WTC11 (cell line): Measurements from ENCODE around the gene MZF1. TPM values are rescaled to one million over a fixed set of nuclear protein-coding genes. Genes with fewer than 3 reads are reported as not detected.

Source experiments
- FOXP1 ChIP-seq: sonication (generic); formaldehyde crosslinking; IDR thresholded peaks from 2 replicates; pipeline ENCODE4 v1.8.0; 2022; ENCODE audit warnings: missing genetic modification reagents, mild to moderate bottlenecking, moderate library complexity, borderline replicate concordance
- GTF2I ChIP-seq: fragments of 250-450 bp; sonication (Bioruptor Pico); conservative IDR thresholded peaks from 2 replicates; pipeline ENCODE4 v1.4.0; 2021; ENCODE audit warnings: mild to moderate bottlenecking
- HMGA2 ChIP-seq: fragments of 250-450 bp; sonication (Bioruptor Pico); IDR thresholded peaks from 2 replicates; pipeline ENCODE4 v1.4.0; 2021; ENCODE audit warnings: mild to moderate bottlenecking, moderate library complexity
- JAZF1 ChIP-seq: fragments of 250-450 bp; sonication (Bioruptor Pico); IDR thresholded peaks from 2 replicates; pipeline ENCODE4 v1.9.0; 2021; ENCODE audit warnings: moderate library complexity, mild to moderate bottlenecking, inconsistent platforms
- JUN ChIP-seq: sonication (generic); formaldehyde crosslinking; IDR thresholded peaks from 2 replicates; pipeline ENCODE4 v1.8.0; 2023; ENCODE audit warnings: mild to moderate bottlenecking, missing genetic modification reagents
- NFE2L1 ChIP-seq: sonication (generic); formaldehyde crosslinking; IDR thresholded peaks from 2 replicates; pipeline ENCODE4 v1.8.1; 2023; ENCODE audit warnings: missing genetic modification reagents
- NR3C1 ChIP-seq: sonication (generic); formaldehyde crosslinking; conservative IDR thresholded peaks from 2 replicates; pipeline ENCODE4 v1.8.1; 2023; ENCODE audit warnings: low read depth, mild to moderate bottlenecking, missing genetic modification reagents
- OVOL2 ChIP-seq: fragments of 250-450 bp; sonication (Bioruptor Pico); IDR thresholded peaks from 2 replicates; pipeline ENCODE4 v1.9.0; 2021; ENCODE audit warnings: mild to moderate bottlenecking, borderline replicate concordance
- SP1 ChIP-seq: sonication (generic); formaldehyde crosslinking; conservative IDR thresholded peaks from 2 replicates; pipeline ENCODE4 v1.8.1; 2022; ENCODE audit warnings: missing genetic modification reagents
- TEAD1 ChIP-seq: sonication (generic); formaldehyde crosslinking; IDR thresholded peaks from 2 replicates; pipeline ENCODE4 v1.8.0; 2022; ENCODE audit warnings: mild to moderate bottlenecking, missing genetic modification reagents
- ZNF121 ChIP-seq: sonication (generic); formaldehyde crosslinking; IDR thresholded peaks from 2 replicates; pipeline ENCODE4 v1.8.0; 2023; ENCODE audit warnings: missing genetic modification reagents
- ZNF138 ChIP-seq: sonication (generic); formaldehyde crosslinking; conservative IDR thresholded peaks from 2 replicates; pipeline ENCODE4 v1.8.1; 2022; ENCODE audit warnings: mild to moderate bottlenecking, moderate library complexity, missing genetic modification reagents
- ZNF219 ChIP-seq: sonication (generic); formaldehyde crosslinking; IDR thresholded peaks from 2 replicates; pipeline ENCODE4 v1.8.0; 2023; ENCODE audit warnings: missing genetic modification reagents, mild to moderate bottlenecking, borderline replicate concordance
- ZNF317 ChIP-seq: sonication (generic); formaldehyde crosslinking; IDR thresholded peaks from 2 replicates; pipeline ENCODE4 v1.8.1; 2023; ENCODE audit warnings: low read depth, mild to moderate bottlenecking, moderate library complexity, missing genetic modification reagents, borderline replicate concordance
- ZNF423 ChIP-seq: fragments of 250-450 bp; sonication (Bioruptor Pico); IDR thresholded peaks from 2 replicates; pipeline ENCODE4 v2.1.2; 2022; ENCODE audit warnings: mild to moderate bottlenecking, moderate library complexity
- total RNA-seq: library from RNA; stranded (reverse); gene quantifications from 3 replicates; pipeline ENCODE4 v1.2.3, GENCODE V29; 2021
- TF ChIP-seq, protein P1 (sequence below): sonication (generic); formaldehyde crosslinking; IDR thresholded peaks from 2 replicates; pipeline ENCODE4 v1.8.0; 2022; ENCODE audit warnings: mild to moderate bottlenecking, missing genetic modification reagents
- TF ChIP-seq, protein P2 (sequence below): sonication (generic); formaldehyde crosslinking; IDR thresholded peaks from 2 replicates; pipeline ENCODE4 v1.8.1; 2023; ENCODE audit warnings: mild to moderate bottlenecking, missing genetic modification reagents
- TF ChIP-seq, protein P3 (sequence below): fragments of 250-450 bp; sonication (Bioruptor Pico); IDR thresholded peaks from 2 replicates; pipeline ENCODE4 v1.9.0; 2021; ENCODE audit warnings: moderate library complexity, mild to moderate bottlenecking, inconsistent platforms, borderline replicate concordance
- TF ChIP-seq, protein P4 (sequence below): sonication (generic); formaldehyde crosslinking; IDR thresholded peaks from 2 replicates; pipeline ENCODE4 v1.8.0; 2023; ENCODE audit warnings: missing genetic modification reagents, mild to moderate bottlenecking, borderline replicate concordance
- TF ChIP-seq, protein P5 (sequence below): sonication (generic); formaldehyde crosslinking; IDR thresholded peaks from 2 replicates; pipeline ENCODE4 v1.8.1; 2023; ENCODE audit warnings: mild to moderate bottlenecking, missing genetic modification reagents
- TF ChIP-seq, protein P6 (sequence below): sonication (generic); formaldehyde crosslinking; IDR thresholded peaks from 2 replicates; pipeline ENCODE4 v1.8.1; 2022; ENCODE audit warnings: low read depth, mild to moderate bottlenecking, moderate library complexity, missing genetic modification reagents, borderline replicate concordance
- TF ChIP-seq, protein P7 (sequence below): sonication (generic); formaldehyde crosslinking; IDR thresholded peaks from 2 replicates; pipeline ENCODE4 v1.8.1; 2022; ENCODE audit warnings: mild to moderate bottlenecking, missing genetic modification reagents, moderate library complexity, borderline replicate concordance
- TF ChIP-seq, protein P8 (sequence below): sonication (generic); formaldehyde crosslinking; IDR thresholded peaks from 2 replicates; pipeline ENCODE4 v1.8.0; 2023; ENCODE audit warnings: missing genetic modification reagents
- TF ChIP-seq, protein P9 (sequence below): sonication (generic); formaldehyde crosslinking; IDR thresholded peaks from 2 replicates; pipeline ENCODE4 v1.8.1; 2022; ENCODE audit warnings: mild to moderate bottlenecking, moderate library complexity, missing genetic modification reagents

Gene MZF1
- total RNA-seq, 1 experiment from 2014 or later: 22.2 TPM

DNA sequence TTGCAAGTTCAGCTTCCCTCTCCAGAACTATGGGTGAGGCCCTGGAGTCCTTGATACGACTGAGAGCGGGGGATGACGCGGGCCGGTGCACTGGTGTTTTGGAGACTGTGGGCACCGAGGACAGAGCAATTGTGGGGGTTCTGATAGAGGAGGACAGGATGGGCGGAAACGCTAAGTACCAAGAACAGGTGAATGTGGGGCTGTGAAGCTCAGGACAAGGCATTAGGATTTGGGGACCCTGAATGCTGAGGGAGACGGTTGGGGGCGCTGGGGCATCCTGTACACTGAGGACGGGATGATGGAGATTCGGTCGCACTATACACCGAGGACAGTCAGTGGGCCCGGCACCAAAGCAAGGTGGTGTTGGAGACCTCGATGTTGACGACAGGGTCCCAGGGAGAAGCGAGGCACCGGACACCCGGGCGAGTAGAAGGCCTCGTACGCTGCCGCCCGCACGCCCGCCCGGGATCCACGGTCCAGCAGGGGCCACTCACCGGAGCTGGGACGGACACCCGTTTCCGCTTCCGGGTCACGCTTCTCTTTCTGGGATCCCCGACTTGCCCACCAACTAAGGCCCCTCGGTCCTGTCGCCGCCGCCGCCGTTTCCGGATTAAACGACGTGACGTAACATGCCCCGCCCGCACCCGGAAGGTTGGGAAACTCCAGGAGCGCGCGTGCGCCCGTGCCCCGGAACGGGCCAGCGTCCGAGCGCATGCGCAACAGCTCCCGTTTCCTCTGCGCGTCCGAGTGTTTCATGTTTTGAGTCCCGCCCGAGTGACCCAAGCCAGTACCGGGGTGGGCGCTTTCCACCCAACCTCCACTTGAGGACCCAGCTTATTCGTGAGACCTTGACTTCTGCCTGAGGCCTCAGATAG, 18.4 kb downstream of the MZF1 start, which contains the start of gene CHMP2A (continued):
- TF ChIP-seq, protein P1, sequence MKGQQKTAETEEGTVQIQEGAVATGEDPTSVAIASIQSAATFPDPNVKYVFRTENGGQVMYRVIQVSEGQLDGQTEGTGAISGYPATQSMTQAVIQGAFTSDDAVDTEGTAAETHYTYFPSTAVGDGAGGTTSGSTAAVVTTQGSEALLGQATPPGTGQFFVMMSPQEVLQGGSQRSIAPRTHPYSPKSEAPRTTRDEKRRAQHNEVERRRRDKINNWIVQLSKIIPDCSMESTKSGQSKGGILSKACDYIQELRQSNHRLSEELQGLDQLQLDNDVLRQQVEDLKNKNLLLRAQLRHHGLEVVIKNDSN (CRISPR knock-in tag): peak; percentile 59
- TF ChIP-seq JAZF1 (CRISPR knock-in tag) (0 out of 2 replicates have a peak, but pooled peaks have one; percentile 61), ZNF121 (CRISPR knock-in tag) (no peak), NR3C1 (no peak), OVOL2 (CRISPR knock-in tag) (no peak; the same call in 1 of the 2 replicates), JUN (no peak), TEAD1 (CRISPR knock-in tag) (peak; percentile 72; the same call in 1 of the 2 replicates), SP1 (CRISPR knock-in tag) (peak; percentile 88), FOXP1 (CRISPR knock-in tag) (peak; percentile 69), ZNF317 (CRISPR knock-in tag) (no peak), NFE2L1 (CRISPR knock-in tag) (peak; percentile 74), HMGA2 (CRISPR knock-in tag) (no peak; the same call in 1 of the 2 replicates), ZNF423 (CRISPR knock-in tag) (no peak), ZNF138 (CRISPR knock-in tag) (no peak), GTF2I (CRISPR knock-in tag) (0 out of 2 replicates have a peak, but pooled peaks have one; percentile 6), ZNF219 (CRISPR knock-in tag) (no peak)
- TF ChIP-seq, protein P2, sequence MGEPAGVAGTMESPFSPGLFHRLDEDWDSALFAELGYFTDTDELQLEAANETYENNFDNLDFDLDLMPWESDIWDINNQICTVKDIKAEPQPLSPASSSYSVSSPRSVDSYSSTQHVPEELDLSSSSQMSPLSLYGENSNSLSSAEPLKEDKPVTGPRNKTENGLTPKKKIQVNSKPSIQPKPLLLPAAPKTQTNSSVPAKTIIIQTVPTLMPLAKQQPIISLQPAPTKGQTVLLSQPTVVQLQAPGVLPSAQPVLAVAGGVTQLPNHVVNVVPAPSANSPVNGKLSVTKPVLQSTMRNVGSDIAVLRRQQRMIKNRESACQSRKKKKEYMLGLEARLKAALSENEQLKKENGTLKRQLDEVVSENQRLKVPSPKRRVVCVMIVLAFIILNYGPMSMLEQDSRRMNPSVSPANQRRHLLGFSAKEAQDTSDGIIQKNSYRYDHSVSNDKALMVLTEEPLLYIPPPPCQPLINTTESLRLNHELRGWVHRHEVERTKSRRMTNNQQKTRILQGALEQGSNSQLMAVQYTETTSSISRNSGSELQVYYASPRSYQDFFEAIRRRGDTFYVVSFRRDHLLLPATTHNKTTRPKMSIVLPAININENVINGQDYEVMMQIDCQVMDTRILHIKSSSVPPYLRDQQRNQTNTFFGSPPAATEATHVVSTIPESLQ (CRISPR knock-in tag): no peak
- TF ChIP-seq, protein P3, sequence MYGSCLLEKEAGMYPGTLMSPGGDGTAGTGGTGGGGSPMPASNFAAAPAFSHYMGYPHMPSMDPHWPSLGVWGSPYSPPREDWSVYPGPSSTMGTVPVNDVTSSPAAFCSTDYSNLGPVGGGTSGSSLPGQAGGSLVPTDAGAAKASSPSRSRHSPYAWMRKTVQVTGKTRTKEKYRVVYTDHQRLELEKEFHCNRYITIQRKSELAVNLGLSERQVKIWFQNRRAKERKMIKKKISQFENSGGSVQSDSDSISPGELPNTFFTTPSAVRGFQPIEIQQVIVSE (CRISPR knock-in tag): peak; percentile 89; the same call in 1 of the 2 replicates
- TF ChIP-seq, protein P4, sequence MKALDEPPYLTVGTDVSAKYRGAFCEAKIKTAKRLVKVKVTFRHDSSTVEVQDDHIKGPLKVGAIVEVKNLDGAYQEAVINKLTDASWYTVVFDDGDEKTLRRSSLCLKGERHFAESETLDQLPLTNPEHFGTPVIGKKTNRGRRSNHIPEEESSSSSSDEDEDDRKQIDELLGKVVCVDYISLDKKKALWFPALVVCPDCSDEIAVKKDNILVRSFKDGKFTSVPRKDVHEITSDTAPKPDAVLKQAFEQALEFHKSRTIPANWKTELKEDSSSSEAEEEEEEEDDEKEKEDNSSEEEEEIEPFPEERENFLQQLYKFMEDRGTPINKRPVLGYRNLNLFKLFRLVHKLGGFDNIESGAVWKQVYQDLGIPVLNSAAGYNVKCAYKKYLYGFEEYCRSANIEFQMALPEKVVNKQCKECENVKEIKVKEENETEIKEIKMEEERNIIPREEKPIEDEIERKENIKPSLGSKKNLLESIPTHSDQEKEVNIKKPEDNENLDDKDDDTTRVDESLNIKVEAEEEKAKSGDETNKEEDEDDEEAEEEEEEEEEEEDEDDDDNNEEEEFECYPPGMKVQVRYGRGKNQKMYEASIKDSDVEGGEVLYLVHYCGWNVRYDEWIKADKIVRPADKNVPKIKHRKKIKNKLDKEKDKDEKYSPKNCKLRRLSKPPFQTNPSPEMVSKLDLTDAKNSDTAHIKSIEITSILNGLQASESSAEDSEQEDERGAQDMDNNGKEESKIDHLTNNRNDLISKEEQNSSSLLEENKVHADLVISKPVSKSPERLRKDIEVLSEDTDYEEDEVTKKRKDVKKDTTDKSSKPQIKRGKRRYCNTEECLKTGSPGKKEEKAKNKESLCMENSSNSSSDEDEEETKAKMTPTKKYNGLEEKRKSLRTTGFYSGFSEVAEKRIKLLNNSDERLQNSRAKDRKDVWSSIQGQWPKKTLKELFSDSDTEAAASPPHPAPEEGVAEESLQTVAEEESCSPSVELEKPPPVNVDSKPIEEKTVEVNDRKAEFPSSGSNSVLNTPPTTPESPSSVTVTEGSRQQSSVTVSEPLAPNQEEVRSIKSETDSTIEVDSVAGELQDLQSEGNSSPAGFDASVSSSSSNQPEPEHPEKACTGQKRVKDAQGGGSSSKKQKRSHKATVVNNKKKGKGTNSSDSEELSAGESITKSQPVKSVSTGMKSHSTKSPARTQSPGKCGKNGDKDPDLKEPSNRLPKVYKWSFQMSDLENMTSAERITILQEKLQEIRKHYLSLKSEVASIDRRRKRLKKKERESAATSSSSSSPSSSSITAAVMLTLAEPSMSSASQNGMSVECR (CRISPR knock-in tag): no peak
- TF ChIP-seq, protein P5, sequence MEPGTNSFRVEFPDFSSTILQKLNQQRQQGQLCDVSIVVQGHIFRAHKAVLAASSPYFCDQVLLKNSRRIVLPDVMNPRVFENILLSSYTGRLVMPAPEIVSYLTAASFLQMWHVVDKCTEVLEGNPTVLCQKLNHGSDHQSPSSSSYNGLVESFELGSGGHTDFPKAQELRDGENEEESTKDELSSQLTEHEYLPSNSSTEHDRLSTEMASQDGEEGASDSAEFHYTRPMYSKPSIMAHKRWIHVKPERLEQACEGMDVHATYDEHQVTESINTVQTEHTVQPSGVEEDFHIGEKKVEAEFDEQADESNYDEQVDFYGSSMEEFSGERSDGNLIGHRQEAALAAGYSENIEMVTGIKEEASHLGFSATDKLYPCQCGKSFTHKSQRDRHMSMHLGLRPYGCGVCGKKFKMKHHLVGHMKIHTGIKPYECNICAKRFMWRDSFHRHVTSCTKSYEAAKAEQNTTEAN (CRISPR knock-in tag): peak; percentile 60; the same call in 1 of the 2 replicates
- TF ChIP-seq, protein P6, sequence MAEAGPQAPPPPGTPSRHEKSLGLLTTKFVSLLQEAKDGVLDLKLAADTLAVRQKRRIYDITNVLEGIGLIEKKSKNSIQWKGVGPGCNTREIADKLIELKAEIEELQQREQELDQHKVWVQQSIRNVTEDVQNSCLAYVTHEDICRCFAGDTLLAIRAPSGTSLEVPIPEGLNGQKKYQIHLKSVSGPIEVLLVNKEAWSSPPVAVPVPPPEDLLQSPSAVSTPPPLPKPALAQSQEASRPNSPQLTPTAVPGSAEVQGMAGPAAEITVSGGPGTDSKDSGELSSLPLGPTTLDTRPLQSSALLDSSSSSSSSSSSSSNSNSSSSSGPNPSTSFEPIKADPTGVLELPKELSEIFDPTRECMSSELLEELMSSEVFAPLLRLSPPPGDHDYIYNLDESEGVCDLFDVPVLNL (CRISPR knock-in tag): no peak
- TF ChIP-seq, protein P7, sequence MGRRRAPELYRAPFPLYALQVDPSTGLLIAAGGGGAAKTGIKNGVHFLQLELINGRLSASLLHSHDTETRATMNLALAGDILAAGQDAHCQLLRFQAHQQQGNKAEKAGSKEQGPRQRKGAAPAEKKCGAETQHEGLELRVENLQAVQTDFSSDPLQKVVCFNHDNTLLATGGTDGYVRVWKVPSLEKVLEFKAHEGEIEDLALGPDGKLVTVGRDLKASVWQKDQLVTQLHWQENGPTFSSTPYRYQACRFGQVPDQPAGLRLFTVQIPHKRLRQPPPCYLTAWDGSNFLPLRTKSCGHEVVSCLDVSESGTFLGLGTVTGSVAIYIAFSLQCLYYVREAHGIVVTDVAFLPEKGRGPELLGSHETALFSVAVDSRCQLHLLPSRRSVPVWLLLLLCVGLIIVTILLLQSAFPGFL (CRISPR knock-in tag): no peak
- TF ChIP-seq, protein P8, sequence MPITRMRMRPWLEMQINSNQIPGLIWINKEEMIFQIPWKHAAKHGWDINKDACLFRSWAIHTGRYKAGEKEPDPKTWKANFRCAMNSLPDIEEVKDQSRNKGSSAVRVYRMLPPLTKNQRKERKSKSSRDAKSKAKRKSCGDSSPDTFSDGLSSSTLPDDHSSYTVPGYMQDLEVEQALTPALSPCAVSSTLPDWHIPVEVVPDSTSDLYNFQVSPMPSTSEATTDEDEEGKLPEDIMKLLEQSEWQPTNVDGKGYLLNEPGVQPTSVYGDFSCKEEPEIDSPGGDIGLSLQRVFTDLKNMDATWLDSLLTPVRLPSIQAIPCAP (CRISPR knock-in tag): 0 out of 2 replicates have a peak, but pooled peaks have one; percentile 45
- TF ChIP-seq, protein P9, sequence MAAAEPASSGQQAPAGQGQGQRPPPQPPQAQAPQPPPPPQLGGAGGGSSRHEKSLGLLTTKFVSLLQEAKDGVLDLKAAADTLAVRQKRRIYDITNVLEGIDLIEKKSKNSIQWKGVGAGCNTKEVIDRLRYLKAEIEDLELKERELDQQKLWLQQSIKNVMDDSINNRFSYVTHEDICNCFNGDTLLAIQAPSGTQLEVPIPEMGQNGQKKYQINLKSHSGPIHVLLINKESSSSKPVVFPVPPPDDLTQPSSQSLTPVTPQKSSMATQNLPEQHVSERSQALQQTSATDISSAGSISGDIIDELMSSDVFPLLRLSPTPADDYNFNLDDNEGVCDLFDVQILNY (CRISPR knock-in tag): 0 out of 2 replicates have a peak, but pooled peaks have one; percentile 35
